SK-N-SH (cell line): ENCODE measurements around the gene AUTS2. TPM values are rescaled to one million over a fixed set of nuclear protein-coding genes. Genes with fewer than 3 reads are reported as not detected.

ENCODE experiments used
- CTCF ChIA-PET: fragments of 300-600, 350-600 bp; formaldehyde crosslinking; extraction: SDS; loops from one replicate; lab custom pipeline; 2021; lab: Yijun Ruan, JAX
- POLR2A ChIA-PET: fragments of 350-600 bp; sonication (Branson Sonifier 250); formaldehyde crosslinking; extraction: SDS; loops from one replicate; lab custom pipeline; 2020; ENCODE audit warnings: antibody characterized with exemption, inconsistent platforms; lab: Yijun Ruan, JAX
- DNase-seq: peaks from one replicate; pipeline ENCODE4 v3.0.0; 2012
- H2AFZ ChIP-seq: fragments of 200-600 bp; sonication (generic); 2 replicates; pipeline ENCODE4 v1.8.1; 2016; ENCODE audit warnings: antibody characterized with exemption, mild to moderate bottlenecking, low read depth
- H3F3A ChIP-seq: fragments of 200-600 bp; sonication (generic); replicated peaks from 2 replicates; pipeline ENCODE3; 2016; ENCODE audit warnings: antibody characterized with exemption, mild to moderate bottlenecking; ENCODE audit not compliant: insufficient read depth
- H3K27ac ChIP-seq, 2 experiments: fragments of 200-500 bp in 1 of 2; fragments of 200-600 bp in 1 of 2; sonication (Bioruptor generic) in 1 of 2; sonication (generic), shearing (Covaris generic) in 1 of 2; 2 replicates each; pipeline versions ENCODE4 v1.5.1 to v1.6.1; 2014 to 2016; ENCODE audit warnings: low read depth in 2 of 2, inconsistent platforms in 1 of 2, low read length in 1 of 2, mild to moderate bottlenecking in 1 of 2, mixed read lengths in 1 of 2
- H3K27me3 ChIP-seq: fragments of 200-600 bp; sonication (generic), shearing (Covaris generic); 2 replicates; pipeline ENCODE4 v1.6.1; 2016; ENCODE audit warnings: mixed run types; ENCODE audit not compliant: insufficient read depth
- H3K36me3 ChIP-seq, 2 experiments: fragments of 200-500 bp in 1 of 2; fragments of 200-600 bp in 1 of 2; sonication (Bioruptor generic) in 1 of 2; sonication (generic) in 1 of 2; replicated peaks in 1 of 2; 2 replicates each; pipeline versions ENCODE3 to v1.5.1; 2014 to 2016; ENCODE audit warnings: low read length in 1 of 2, mild to moderate bottlenecking in 1 of 2; ENCODE audit not compliant: insufficient read depth in 2 of 2, control insufficient read depth in 1 of 2
- H3K4me1 ChIP-seq, 2 experiments: fragments of 200-500 bp in 1 of 2; fragments of 200-600 bp in 1 of 2; sonication (Bioruptor generic) in 1 of 2; sonication (generic), shearing (Covaris generic) in 1 of 2; 2 replicates each; pipeline versions ENCODE4 v1.5.1 to v1.6.1; 2014 to 2016; ENCODE audit warnings: low read depth in 1 of 2, low read length in 1 of 2, mixed run types in 1 of 2; ENCODE audit not compliant: insufficient read depth in 2 of 2, control insufficient read depth in 1 of 2
- H3K4me2 ChIP-seq: fragments of 200-600 bp; sonication (generic), shearing (Covaris generic); 2 replicates; pipeline ENCODE4 v1.6.1; 2017; ENCODE audit warnings: mixed run types
- H3K4me3 ChIP-seq, 2 experiments: fragments of 200-500 bp in 1 of 2; fragments of 200-600 bp in 1 of 2; sonication (Bioruptor generic) in 1 of 2; sonication (generic), shearing (Covaris generic) in 1 of 2; 2 replicates each; pipeline versions ENCODE4 v1.5.1 to v1.8.1; 2014 to 2016; ENCODE audit warnings: low read depth in 2 of 2, inconsistent platforms in 1 of 2, low read length in 1 of 2, mild to moderate bottlenecking in 1 of 2, mixed read lengths in 1 of 2, moderate library complexity in 1 of 2
- H3K79me2 ChIP-seq: fragments of 200-600 bp; sonication (generic); 2 replicates; pipeline ENCODE4 v1.8.1; 2017; ENCODE audit warnings: mild to moderate bottlenecking; ENCODE audit not compliant: insufficient read depth
- H3K9ac ChIP-seq: fragments of 200-600 bp; sonication (generic); 2 replicates; pipeline ENCODE4 v1.6.1; 2017; ENCODE audit warnings: mixed run types
- H3K9me2 ChIP-seq: fragments of 200-600 bp; sonication (generic); 2 replicates; pipeline ENCODE4 v1.6.1; 2017; ENCODE audit warnings: mixed run types
- H3K9me3 ChIP-seq: fragments of 200-600 bp; sonication (generic); 2 replicates; pipeline ENCODE4 v1.6.1; 2017; ENCODE audit warnings: mixed run types, mild to moderate bottlenecking, moderate library complexity
- H4K20me1 ChIP-seq: fragments of 200-600 bp; sonication (generic); 2 replicates; pipeline ENCODE4 v1.6.1; 2017; ENCODE audit warnings: mild to moderate bottlenecking, mixed run types; ENCODE audit not compliant: insufficient read depth
- CHD2 ChIP-seq: fragments of 150-350 bp; IDR thresholded peaks from 2 replicates; pipeline ENCODE4 v1.6.1; 2018; ENCODE audit warnings: low read length; ENCODE audit not compliant: partially characterized antibody
- CTCF ChIP-seq: fragments of 200-600 bp; sonication (generic); IDR thresholded peaks from 2 replicates; pipeline ENCODE4 v1.6.1; 2017; ENCODE audit warnings: antibody characterized with exemption, mild to moderate bottlenecking, moderate library complexity
- FOSL2 ChIP-seq: IDR thresholded peaks from 2 replicates; pipeline ENCODE4 v1.4.0; 2012; ENCODE audit warnings: low read depth, mild to moderate bottlenecking, moderate library complexity, borderline replicate concordance
- FOXM1 ChIP-seq: IDR thresholded peaks from 2 replicates; pipeline ENCODE4 v1.4.0; 2012; ENCODE audit warnings: low read depth, mild to moderate bottlenecking
- GATA2 ChIP-seq: sonication (generic); formaldehyde crosslinking; IDR thresholded peaks from 2 replicates; pipeline ENCODE4 v1.5.0; 2020; ENCODE audit warnings: mild to moderate bottlenecking, missing genetic modification reagents
- IRF3 ChIP-seq: fragments of 150-350 bp; IDR thresholded peaks from 2 replicates; pipeline ENCODE4 v1.6.1; 2016; ENCODE audit warnings: mild to moderate bottlenecking, low read depth, low read length
- MAX ChIP-seq: IDR thresholded peaks from 2 replicates; pipeline ENCODE4 v1.4.0; 2012; ENCODE audit warnings: low read depth
- NRF1 ChIP-seq: IDR thresholded peaks from 2 replicates; pipeline ENCODE4 v1.6.1; 2012; ENCODE audit warnings: low read depth, mild to moderate bottlenecking, low read length
- POLR2AphosphoS5 ChIP-seq: IDR thresholded peaks from 2 replicates; pipeline ENCODE4 v1.6.1; 2012; ENCODE audit warnings: low read depth, low read length
- RAD21 ChIP-seq: IDR thresholded peaks from 2 replicates; pipeline ENCODE4 v1.6.1; 2012; ENCODE audit warnings: mild to moderate bottlenecking, low read length
- RCOR1 ChIP-seq: fragments of 150-350 bp; IDR thresholded peaks from 2 replicates; pipeline ENCODE4 v1.6.1; 2017; ENCODE audit warnings: antibody characterized with exemption, low read length
- REST ChIP-seq: IDR thresholded peaks from 2 replicates; pipeline ENCODE4 v1.6.1; 2012; ENCODE audit warnings: mild to moderate bottlenecking, low read depth, low read length, moderate library complexity
- RFX5 ChIP-seq: IDR thresholded peaks from 2 replicates; pipeline ENCODE4 v1.6.1; 2012; ENCODE audit warnings: mild to moderate bottlenecking, improper control_type of control experiment, low read length
- SMC3 ChIP-seq: IDR thresholded peaks from 2 replicates; pipeline ENCODE4 v1.6.1; 2012; ENCODE audit warnings: low read depth, low read length, improper control_type of control experiment
- YY1 ChIP-seq: IDR thresholded peaks from 2 replicates; pipeline ENCODE4 v1.4.0; 2012; ENCODE audit warnings: low read depth, mild to moderate bottlenecking
- ZBTB33 ChIP-seq: IDR thresholded peaks from 2 replicates; pipeline ENCODE4 v1.4.0; 2012; ENCODE audit warnings: low read depth, borderline replicate concordance
- WGBS: methylation state at CpG from one replicate; pipeline ENCODE4 v1.1.6; 2017; ENCODE audit warnings: low lambda C conversion rate; 5-methylcytosine and 5-hydroxymethylcytosine counted together
- polyA plus RNA-seq, 3 experiments: library from polyadenylated mRNA; depleted of rRNA; stranded (reverse); fragments of >200 nt; gene quantifications; 2 replicates each; pipeline ENCODE4 v1.2.3, GENCODE V29; 2012

The AUTS2 gene
- polyA plus RNA-seq, 1 of the 3 experiments (the other 2 are of a cell fraction): 15.6 TPM

GRCh38 chr7:70336536-70336935, 738.3 kb downstream of the AUTS2 start:
- DNase-seq: no peak
- TF ChIP-seq ZBTB33: no peak
- no peak for TF ChIP-seq POLR2AphosphoS5
- no peak for TF ChIP-seq RAD21
- TF ChIP-seq REST: no peak
- no peak for TF ChIP-seq FOSL2
- no peak for TF ChIP-seq CTCF
- no peak for TF ChIP-seq NRF1
- TF ChIP-seq RFX5: no peak
- TF ChIP-seq RCOR1: no peak
- no peak for TF ChIP-seq MAX
- no peak for TF ChIP-seq CHD2
- TF ChIP-seq YY1: no peak
- no peak for TF ChIP-seq SMC3
- no peak for TF ChIP-seq IRF3
- no peak for TF ChIP-seq FOXM1
- TF ChIP-seq GATA2: no peak
- TF ChIP-seq, all 33 proteins: peak for 0
- no peaks in the 10 kb centered on the region for H3K79me2 ChIP-seq
- H3K9me3 ChIP-seq: no peaks in the 10 kb centered on the region
- no peak overlapping the region for H2AFZ ChIP-seq
- CTCF ChIA-PET: interaction anchor here (1.2 kb wide), 1 partner anchor 39 kb away, joined by 3 read pairs; no protein-coding TSS in a partner anchor
- POLR2A ChIA-PET: no interaction called here
- 74% methylated on average over 3 of the region's 3 CpGs for WGBS
- no peaks in the 10 kb centered on the region for H3K36me3 ChIP-seq
- no peaks in the 10 kb centered on the region for H3K27me3 ChIP-seq
- H3K4me3 ChIP-seq: no peak overlapping the region
- H3K27ac ChIP-seq: no peak overlapping the region
- H3K4me2 ChIP-seq: no peak overlapping the region
- H3K9me2 ChIP-seq: no peaks in the 10 kb centered on the region
- H3F3A ChIP-seq: no peaks in the 10 kb centered on the region
- no peak overlapping the region for H3K9ac ChIP-seq
- H4K20me1 ChIP-seq: no peaks in the 10 kb centered on the region
- peaks cover 0 to 5% of the 10 kb centered on the region in 2 experiments; a peak in 1 of 4 replicates for H3K4me1 ChIP-seq
